GM04503 (cell line): ENCODE data around the gene UBE2Q1.

Source experiments
- DNase-seq: peaks from one replicate; pipeline ENCODE4 v3.0.0-alpha.2; 2012; ENCODE audit warnings: low read depth

UBE2Q1 gene

DNA sequence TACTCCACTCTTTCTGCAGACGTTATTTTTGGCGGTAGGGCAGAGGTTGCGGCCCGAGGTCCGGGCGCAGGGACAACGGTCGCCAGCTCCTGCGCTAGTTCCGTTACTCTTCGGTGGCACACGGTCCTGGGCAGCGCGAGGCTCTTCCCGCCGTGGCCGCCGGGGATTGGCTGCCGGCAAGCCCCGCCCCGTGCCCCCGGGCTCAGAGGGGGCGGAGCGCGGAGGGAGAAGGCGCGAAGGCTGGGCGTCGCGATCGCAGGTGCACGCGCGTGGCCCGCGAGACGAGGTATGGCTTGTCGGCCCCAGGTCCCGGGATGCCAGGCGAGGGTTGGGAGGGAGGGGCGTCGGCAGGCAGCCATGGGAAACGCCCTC, 55.7 kb downstream of the UBE2Q1 start:
- no peak for DNase-seq

DNA sequence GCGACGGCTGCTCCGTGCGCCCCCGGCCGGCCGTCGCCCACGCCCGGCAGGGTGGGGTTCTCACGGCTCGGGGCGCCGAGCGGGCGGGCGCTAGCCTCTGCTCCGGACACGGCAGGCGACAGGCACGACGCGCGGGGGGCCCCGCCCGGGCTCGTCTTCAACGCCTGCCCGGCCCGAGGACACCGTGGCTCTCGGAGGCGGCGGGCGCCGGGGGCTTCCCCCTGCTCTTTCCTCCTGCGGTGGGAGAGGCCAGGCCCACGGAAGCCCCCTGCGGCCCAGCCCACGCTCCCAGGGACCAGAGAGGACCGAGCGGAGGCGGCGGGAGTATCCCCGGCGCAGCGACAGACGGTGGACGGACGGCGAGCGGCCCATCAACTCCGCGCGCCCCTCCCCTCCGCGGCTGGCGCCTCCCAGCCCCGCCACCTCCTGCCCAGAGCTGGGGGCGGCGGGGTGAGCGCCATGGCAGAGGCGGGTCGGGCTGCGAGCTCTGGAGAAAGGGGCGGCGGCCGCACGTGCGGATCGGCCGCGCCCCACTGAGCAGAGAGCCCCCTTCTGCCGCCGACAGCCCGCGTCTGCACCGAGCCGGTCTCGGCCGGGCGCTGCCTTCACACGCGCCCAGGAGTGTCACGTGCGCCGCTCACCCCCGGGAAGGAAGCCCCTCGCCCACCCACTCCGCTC, 56.3 kb downstream of the UBE2Q1 start, which contains the start of the genes SHE and TDRD10:
Gene SHE (minus strand): TSS at position 347 of the 678 bp plus-strand sequence. CDS start 386 bp downstream, outside the sequence.
Gene TDRD10 (plus strand): TSS at position 154 of the 678 bp plus-strand sequence. CDS start 4,685 bp downstream, outside the sequence.
- no peak for DNase-seq

- no peak for DNase-seq
Observed at GRCh38 chr1:154501423-154502065, 56.9 kb downstream of the UBE2Q1 start.

GRCh38 chr1:154500533-154500932, 57.9 kb downstream of the UBE2Q1 start:
- no peak for DNase-seq

- DNase-seq = no peak
Observed at GRCh38 chr1:154499446-154499845, 59.0 kb downstream of the UBE2Q1 start.
